Stimulated activated CD8-positive, alpha-beta memory T cell treated with anti-CD3 and anti-CD28 coated beads, Interleukin-7, amount 100 ng/mL, for 48 hours (primary cell): Measurements from ENCODE around the gene ADAM17.
"Not testable (repeated sequence)": the region's sequence is repeated elsewhere in the genome, so short reads cannot be mapped to it uniquely, and the experiment has no call there.

Source experiments
- DNase-seq, 2 donors: peaks; one replicate each; pipeline ENCODE4 v3.0.0-alpha.2; 2020; ENCODE audit warnings: low read depth in 1 of 2; ENCODE audit errors: extremely low read depth in 1 of 2

ADAM17 gene

GRCh38 chr2:9527995-9528787, 27.4 kb downstream of the ADAM17 start:
- no peak for DNase-seq

DNA sequence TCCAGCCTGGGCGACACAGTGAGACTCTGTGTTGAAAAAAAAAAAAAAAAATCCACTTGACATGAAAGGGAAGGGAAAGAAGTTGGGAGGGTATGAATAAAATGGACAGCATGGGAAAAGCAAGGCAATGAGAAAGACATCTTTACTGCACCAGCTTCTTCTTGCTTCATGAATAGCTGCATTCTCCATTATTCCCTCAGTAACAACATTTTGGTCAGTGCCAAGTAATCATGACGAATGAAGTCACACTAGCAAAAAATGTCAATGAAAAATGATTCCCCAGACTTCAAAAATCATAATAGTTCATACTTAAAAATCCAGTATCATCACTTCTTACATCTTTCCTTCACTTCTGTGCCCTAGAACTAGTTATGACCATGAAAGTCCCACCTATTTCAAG, 30.4 kb downstream of the ADAM17 start:
- DNase-seq = no peak

- no peak for DNase-seq
Measured at GRCh38 chr2:9524291-9524690, 31.3 kb downstream of the ADAM17 start.

GRCh38 chr2:9519250-9519649, 36.4 kb downstream of the ADAM17 start:
- DNase-seq = no peak

DNA sequence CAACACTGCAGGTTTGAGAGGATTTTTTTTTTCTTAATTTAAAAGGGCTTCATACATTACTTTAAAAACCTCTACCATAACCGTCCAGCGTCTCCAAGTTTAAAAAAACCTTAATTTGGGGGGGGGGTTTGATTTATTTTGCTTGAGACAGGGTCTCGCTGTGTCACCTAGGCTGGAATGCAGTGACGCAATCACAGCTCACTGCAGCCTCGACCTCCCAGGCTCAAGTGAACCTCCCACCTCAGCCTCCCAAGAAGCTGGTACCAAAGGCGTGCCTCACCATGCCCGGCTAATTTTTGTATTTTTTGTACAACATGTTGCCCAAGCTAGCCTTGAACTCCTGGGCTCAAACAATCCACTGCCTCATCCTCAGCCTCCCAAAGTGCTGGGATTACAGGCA, 36.9 kb downstream of the ADAM17 start:
- DNase-seq = no peak

DNA sequence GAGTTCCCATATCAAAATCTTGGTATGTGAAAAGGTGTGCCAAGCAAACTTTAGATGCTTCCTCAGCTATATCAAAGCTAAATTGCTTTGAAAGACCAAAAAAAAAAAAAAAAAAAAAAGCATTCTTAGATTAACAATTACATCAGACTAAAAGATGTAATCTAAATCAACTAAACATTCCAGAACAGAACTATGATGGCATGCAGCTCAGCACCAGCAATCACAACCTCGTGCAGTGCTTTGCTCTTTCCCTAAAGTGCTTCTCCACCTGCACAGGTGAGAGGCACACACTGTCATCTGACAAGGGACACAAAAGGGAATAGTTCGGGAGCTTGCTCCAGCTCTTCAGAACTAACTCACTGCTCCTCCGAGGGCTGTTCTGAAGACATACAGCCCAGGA, 37.5 kb downstream of the ADAM17 start:
- no peak for DNase-seq

- no peak for DNase-seq
Measured at GRCh38 chr2:9517118-9517782, 38.4 kb downstream of the ADAM17 start.

DNA sequence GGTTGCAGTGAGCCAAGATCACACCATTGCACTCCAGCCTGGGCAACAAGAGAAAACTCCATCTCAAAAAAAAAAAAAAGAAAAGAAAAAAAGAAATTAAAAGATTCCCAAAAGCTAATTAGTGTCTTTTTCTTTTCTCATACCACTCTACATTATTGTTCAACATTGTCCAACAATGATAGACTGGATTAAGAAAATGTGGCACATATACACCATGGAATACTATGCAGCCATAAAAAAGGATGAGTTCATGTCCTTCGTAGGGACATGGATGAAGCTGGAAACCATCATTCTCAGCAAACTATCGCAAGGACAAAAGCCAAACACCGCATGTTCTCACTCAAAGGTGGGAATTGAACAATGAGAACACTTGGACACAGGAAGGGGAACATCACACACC, 41.7 kb downstream of the ADAM17 start:
- not testable (repeated sequence) for DNase-seq

GRCh38 chr2:9508931-9509330, 46.7 kb downstream of the ADAM17 start:
- DNase-seq = no peak

DNA sequence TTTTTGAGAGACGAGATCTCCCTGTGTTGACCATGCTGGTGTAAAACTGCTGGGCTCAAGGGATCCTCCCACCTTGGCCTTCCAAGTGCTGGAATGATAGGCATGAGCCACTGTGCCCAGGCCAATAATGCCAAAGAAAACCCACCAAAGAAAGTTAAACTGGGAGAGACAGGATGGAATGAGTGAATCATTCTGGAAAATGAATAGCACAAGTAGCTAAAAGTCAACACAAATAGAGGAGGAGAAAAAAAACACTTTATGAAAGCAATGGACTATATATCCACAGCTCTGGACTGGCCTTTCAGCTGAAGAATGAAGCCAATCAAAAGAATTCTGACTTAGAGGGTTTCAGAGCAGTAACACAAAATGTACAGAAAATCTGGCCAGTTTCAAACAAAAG, 57.4 kb downstream of the ADAM17 start:
- no peak for DNase-seq

DNA sequence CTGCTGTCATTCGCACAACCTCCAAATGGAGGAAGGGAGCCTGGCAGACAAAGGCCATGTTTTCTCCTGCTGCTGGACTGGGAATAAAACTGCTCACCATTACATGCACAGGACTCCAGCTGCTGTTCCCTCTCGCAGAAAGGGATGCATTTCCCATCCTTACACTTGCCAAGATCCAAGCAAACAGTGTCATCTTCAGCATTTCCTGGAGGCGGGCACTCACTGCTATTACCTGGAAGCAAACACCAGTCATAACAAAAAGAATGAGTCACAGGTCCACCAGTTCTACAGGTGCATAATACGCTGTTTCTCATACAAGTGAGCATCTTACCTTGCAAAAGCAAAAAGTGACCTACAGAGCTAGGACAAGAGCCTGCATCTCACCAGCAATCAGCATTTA, 58.6 kb downstream of the ADAM17 start:
- DNase-seq = no peak

DNA sequence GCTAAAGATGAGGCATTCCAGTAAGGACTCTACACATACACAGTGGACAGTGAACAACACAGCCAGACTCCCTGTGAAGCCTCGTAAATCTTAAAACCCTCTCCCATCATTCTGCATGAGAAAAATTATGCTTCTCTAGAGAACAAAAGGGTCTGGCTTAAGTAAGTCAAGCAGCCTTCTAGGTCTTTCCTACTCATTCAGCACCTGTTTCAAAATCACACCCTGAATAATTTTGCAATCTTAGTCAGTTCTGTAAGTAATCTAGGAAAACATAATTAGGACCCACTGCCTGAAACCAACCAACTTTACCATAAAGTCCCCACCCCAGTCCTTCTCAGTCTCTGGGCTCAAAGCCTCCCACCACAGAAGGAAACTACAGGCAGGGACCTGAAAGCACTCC, 61.5 kb downstream of the ADAM17 start:
- no peak for DNase-seq

DNA sequence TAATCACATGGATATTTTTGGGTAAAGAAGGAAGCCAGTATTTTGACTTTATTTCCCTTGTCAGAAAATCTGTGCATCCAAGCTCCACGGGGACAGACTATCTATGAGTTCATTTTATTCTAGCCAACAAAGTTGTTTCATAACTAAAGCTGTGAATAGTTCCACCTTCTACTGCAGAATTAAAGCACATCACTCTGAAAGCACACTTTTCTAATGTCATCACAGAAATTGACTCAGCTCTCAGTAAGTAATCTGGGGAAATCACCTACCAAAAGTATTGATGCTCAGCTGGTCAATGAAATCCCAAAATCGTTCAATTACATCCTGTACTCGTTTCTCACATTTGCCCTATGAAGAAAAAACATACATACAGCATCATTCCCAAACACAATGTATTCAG, 62.2 kb downstream of the ADAM17 start:
- no peak for DNase-seq

DNA sequence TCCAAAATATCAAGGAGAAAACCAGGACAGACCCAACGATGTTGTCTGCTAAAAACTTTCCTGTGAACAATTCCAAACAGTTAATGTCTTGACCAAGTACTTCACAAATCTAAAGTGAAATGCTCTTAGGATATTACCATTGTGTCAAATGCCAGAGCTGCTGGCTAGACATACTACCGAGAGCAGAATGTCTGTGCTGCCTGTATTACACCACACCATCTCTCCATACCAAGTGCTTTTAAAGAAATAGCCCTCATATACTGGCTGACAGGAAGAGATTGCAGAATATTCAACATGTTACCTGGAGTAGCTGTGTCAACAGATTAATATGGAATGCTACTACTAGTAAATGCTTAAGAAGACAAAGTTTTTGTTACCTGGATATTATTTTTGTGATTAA, 62.7 kb downstream of the ADAM17 start:
- no peak for DNase-seq

GRCh38 chr2:9490789-9491188, 64.8 kb downstream of the ADAM17 start:
- DNase-seq = no peak

GRCh38 chr2:9488583-9489547, 66.8 kb downstream of the ADAM17 start:
- no peak for DNase-seq

GRCh38 chr2:9484533-9484932, 71.1 kb downstream of the ADAM17 start:
- DNase-seq = no peak

DNA sequence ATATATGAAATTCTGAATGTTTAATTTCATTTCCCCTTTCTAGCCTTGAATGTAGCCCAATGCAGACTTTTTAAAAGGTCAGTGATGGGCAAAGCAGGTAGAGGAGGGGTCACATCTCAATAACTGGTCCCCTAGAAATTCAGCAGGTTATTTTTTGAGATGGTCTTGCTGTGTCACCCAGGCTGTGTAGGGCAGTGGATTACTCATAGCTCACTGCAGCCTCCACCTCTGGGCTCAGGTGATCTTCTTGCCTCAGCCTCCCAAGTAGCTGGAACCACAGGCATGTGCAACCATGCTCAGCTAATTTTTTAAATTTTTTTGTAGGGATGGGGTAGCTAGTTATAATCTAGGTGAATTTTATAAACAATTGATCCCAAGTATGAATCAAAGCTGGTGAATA, 72.5 kb downstream of the ADAM17 start:
- no peak for DNase-seq

- DNase-seq = no peak
Measured at GRCh38 chr2:9480157-9480556, 75.5 kb downstream of the ADAM17 start.

DNA sequence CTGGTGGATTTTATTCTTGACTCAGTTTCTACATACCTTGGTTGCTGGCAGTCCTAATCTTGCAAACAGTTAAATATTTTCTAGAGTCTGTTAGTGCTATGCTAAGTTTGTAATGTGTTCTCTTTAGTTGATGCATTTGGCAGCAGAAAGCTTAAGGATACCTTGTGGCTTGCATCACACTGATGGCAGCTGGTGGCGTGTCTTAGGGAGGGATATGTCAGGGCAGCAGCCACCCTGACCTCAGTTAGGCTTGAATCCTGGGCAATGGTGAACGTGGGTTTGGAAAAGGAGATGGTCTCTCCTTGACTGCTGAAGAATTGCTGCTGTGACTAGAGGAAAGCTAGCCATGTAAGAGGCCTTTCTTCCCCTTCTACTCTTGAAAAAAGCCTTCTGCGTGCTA, 77.1 kb downstream of the ADAM17 start:
- no peak for DNase-seq

DNA sequence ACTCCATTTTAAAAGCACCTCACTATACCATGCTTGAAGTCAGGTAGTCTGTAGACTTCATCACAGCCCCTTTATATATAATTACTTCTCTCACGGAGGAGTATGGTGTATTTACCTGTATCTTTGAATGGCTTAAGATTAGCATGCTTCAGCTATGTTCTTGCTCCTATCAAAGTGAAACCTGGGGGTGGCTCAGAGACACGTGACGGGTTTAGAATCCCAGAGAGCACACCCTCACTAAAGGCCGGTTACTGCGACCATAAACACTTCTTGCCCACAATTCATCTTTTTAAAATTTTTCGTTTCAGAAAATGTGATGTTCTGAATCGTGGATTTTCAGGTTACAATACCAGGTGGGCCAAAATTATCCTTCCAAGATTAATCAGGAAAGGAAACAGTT, 77.7 kb downstream of the ADAM17 start:
- DNase-seq = no peak
